WERI-Rb-1 (cell line): ENCODE results near the gene TCF12.

Experiments used
- DNase-seq: peaks from one replicate; pipeline ENCODE4 v3.0.0-alpha.2; 2020
- H3K27ac ChIP-seq: fragments of 250-450 bp; sonication (Bioruptor Pico); 2 replicates; pipeline ENCODE4 v1.5.1; 2020; ENCODE audit warnings: mild to moderate bottlenecking, moderate library complexity
- H3K27me3 ChIP-seq: fragments of 250-450 bp; sonication (Bioruptor Pico); 2 replicates; pipeline ENCODE4 v1.5.1; 2021; ENCODE audit warnings: mild to moderate bottlenecking, low read depth, moderate library complexity; ENCODE audit not compliant: insufficient read depth, severe bottlenecking
- H3K36me3 ChIP-seq: fragments of 250-450 bp; sonication (Bioruptor Pico); 2 replicates; pipeline ENCODE4 v1.5.1; 2020; ENCODE audit warnings: mild to moderate bottlenecking, moderate library complexity
- H3K4me3 ChIP-seq: 2 replicates; pipeline ENCODE4 v1.5.1; 2011; ENCODE audit warnings: low read depth, mild to moderate bottlenecking, control low read depth, low read length
- H3K9me3 ChIP-seq: fragments of 250-450 bp; sonication (Bioruptor Pico); 2 replicates; pipeline ENCODE4 v1.5.1; 2021; ENCODE audit warnings: mild to moderate bottlenecking, moderate library complexity; ENCODE audit not compliant: severe bottlenecking
- CTCF ChIP-seq: IDR thresholded peaks from 2 replicates; pipeline ENCODE4 v1.5.1; 2011; ENCODE audit warnings: low read depth, mild to moderate bottlenecking, control low read depth, inconsistent platforms, low read length

The TCF12 gene

GRCh38 chr15:57314221-57314620, 395.8 kb downstream of the TCF12 start:
- Histone ChIP-seq H3K36me3 (no peaks in the 10 kb centered on the region), H3K9me3 (no peaks in the 10 kb centered on the region), H3K27ac (no peak overlapping the region), H3K27me3 (no peaks in the 10 kb centered on the region), H3K4me3 (no peak overlapping the region)
- TF ChIP-seq CTCF: no peak
- DNase-seq: no peak

- no peaks in the 10 kb centered on the region for H3K27me3 ChIP-seq
- no peaks in the 10 kb centered on the region for H3K36me3 ChIP-seq
- H3K4me3 ChIP-seq: no peak overlapping the region
- TF ChIP-seq CTCF: no peak
- H3K9me3 ChIP-seq: no peaks in the 10 kb centered on the region
- DNase-seq: no peak
- H3K27ac ChIP-seq: no peak overlapping the region
These were observed 398.0 kb downstream of the TCF12 start for GRCh38 chr15:57316451-57316850.

- Histone ChIP-seq H3K36me3 (no peaks in the 10 kb centered on the region), H3K27ac (peak overlapping the region; percentile 51), H3K27me3 (no peaks in the 10 kb centered on the region), H3K4me3 (no peak overlapping the region), H3K9me3 (no peaks in the 10 kb centered on the region)
- peak; percentile 66 for DNase-seq
- TF ChIP-seq CTCF: no peak
These were observed 400.9 kb downstream of the TCF12 start for GRCh38 chr15:57319226-57319918.

DNA sequence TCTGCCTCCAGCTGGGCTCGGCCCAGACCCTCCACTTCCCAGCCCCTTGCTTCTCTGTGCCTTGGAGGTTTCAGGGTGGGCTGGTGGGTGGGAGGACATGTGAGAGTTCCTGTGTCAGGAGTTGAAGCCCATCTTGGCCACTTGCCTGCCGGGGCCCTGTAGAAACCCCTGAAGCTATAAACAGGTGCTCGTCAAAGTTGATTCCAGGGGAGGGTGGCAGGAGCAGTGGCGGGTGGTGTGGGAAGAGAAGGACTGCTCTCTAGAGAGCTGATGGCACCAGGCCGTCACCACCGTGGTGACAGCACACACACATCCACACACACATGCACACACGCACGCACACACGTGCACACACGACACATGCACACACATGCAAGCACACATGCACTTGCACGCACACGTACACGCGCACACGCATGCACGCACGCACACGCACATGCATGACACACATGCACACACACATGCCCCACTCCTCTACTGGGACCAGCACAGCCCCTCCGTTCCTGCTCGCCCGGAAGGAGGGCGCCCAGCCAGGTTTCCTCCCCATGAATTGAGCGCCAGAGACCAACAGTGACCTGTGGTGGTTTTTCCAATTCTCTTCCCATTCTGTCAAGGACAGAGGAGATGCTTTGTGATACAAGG, 401.6 kb downstream of the TCF12 start:
- no peak overlapping the region for H3K4me3 ChIP-seq
- no peak for TF ChIP-seq CTCF
- no peak for DNase-seq
- no peaks in the 10 kb centered on the region for H3K9me3 ChIP-seq
- no peaks in the 10 kb centered on the region for H3K27me3 ChIP-seq
- H3K36me3 ChIP-seq: no peaks in the 10 kb centered on the region
- H3K27ac ChIP-seq: peak overlapping the region; percentile 51

DNA sequence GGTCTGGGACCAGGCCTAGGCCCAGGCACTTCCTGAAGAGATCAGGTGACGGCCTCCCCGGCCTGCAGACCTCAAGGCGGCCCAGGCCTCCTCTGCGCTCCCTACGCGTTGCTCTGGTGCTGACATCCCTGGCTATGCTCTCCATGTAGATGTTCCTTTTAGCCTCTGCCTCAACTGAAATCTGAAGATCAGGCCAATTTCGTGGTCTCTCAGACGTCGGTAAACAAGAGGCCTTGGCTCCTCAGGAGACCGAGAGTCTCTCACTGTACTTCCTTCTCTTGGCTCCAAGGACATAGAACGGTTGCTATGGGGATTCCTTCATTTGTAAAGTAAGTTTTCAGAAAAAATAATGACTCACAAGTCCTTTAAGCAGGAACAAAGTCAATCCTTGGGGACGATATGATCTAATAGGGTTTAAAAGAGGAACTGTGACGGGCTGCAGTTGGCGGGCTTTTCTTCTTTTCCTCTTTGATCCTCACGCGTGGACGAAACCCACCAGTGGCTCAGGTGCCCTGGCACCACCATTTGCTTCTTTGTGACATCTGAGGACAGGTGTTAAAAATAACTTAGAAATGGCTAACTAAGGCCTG, 402.3 kb downstream of the TCF12 start:
- H3K27ac ChIP-seq: peak overlapping the region; percentile 72; the same call in 1 of the 2 replicates
- no peak for DNase-seq
- no peaks in the 10 kb centered on the region for H3K27me3 ChIP-seq
- no peaks in the 10 kb centered on the region for H3K9me3 ChIP-seq
- no peak for TF ChIP-seq CTCF
- H3K4me3 ChIP-seq: no peak overlapping the region
- no peaks in the 10 kb centered on the region for H3K36me3 ChIP-seq
